HG02981 (cell line): ENCODE data around the gene HID1.
"Not testable (repeated sequence)": the region's sequence is repeated elsewhere in the genome, so short reads cannot be mapped to it uniquely, and the experiment has no call there.

Experiments used
- ATAC-seq: cut with Tn5 transposase; IDR thresholded peaks from one replicate; pipeline ENCODE4 v1.9.1; 2021; ENCODE audit warnings: mild to moderate bottlenecking, moderate library complexity; ENCODE audit not compliant: unreplicated experiment

Gene HID1

GRCh38 chr17:74972107-74972972 is at the start of gene HID1:
HID1 (minus strand) TSS chr17:74972759; CDS start chr17:74972656, 103 bp downstream.
- no peak for ATAC-seq

DNA sequence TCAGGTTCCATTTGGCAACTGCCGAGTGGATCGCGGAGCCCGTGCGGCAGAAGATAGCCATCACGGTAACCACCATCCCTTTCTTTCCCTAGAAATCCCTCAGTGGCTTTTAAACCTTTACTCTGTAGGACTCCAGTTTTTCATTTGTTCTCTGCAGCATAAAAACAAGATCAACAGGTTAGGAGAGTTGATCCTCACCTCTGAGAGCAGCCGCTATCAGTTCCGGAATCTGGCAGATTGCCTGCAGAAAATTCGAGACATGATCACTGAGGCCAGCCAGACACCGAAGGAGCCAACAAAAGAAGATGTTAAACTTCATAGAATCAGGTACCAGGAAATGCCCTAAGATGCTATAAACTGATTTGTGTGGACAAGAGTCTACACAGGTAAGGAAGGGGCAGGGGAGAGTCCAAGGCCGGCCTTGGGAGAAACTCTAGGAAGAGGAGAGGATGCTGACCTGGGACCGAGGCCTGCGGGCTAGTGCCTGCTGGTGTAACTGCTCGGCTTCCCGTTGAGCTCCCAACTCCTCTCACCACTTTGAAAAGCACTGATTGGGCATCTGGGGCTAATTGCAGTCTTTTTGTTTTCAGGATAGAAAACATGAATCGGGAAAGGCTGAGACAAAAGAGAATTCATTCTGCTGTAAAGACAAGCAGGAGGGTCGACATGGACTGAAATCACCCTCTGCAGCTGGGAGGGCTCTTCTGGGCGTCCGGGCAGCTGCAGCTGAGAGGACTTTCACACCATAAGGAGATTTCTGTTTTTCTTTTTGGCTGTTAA is 48.0 kb upstream of the HID1 start:
- no peak for ATAC-seq

DNA sequence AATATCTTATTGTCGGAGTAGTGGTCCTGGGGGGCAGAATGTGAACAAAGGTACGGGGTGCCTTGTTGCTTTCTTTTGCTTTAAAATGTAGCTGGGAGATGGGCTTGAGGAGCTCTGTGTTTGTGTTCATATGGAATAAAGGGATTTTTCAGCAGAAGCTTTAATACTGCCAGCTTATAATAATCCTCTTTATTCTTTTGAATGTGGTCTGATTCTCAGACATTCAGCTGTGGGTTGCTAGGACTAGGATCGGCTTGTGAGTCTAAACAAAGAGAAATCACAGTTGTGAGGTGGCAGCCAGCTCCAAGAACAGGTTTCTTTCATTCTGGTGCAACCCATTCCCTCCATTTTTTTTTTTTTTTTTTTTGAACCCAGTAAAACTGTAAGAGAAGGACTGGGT is 47.2 kb upstream of the HID1 start:
- ATAC-seq = no peak

DNA sequence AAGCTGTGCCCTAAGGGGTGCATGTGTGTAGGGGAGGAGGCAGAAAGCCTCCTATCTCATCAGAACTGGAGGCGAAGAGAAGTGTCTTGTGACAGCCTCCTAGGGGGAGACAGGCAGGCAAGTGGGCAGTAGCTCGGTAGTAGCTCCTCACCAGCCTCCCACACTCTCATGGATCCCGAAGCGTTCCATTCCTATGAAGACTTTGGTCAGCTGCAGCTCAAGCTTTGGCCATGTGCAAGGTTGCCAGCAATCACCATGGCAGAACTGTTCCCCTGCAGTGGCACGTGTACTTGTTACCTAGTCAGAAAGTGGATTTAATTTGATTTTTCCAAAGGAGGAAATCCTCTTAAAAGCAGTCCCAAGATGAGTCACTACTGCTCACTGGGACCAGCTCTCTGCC is 46.6 kb upstream of the HID1 start:
- no peak for ATAC-seq

DNA sequence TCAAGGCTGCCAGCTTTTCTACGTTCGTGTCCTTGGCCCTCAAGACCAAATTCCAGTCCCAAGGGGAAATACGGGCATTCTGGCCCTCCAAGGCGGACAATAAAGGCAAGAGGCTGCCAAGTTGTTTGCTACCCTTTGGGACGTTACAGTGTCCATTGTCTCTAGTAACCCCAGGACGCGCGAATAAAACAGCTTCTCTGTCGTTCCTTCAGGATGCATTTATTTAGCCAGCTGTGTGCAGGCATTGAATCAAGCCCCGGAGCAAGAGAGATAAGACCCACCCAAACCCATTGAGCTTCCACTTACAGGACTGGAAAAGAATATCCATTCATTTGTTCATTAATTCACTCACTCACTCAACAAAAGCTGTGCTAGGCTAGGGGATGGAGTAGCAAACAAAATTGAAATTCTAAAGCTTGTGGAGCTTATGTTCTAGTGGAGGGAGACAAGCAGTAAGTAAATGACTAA is 40.6 kb upstream of the HID1 start:
- no peak for ATAC-seq

DNA sequence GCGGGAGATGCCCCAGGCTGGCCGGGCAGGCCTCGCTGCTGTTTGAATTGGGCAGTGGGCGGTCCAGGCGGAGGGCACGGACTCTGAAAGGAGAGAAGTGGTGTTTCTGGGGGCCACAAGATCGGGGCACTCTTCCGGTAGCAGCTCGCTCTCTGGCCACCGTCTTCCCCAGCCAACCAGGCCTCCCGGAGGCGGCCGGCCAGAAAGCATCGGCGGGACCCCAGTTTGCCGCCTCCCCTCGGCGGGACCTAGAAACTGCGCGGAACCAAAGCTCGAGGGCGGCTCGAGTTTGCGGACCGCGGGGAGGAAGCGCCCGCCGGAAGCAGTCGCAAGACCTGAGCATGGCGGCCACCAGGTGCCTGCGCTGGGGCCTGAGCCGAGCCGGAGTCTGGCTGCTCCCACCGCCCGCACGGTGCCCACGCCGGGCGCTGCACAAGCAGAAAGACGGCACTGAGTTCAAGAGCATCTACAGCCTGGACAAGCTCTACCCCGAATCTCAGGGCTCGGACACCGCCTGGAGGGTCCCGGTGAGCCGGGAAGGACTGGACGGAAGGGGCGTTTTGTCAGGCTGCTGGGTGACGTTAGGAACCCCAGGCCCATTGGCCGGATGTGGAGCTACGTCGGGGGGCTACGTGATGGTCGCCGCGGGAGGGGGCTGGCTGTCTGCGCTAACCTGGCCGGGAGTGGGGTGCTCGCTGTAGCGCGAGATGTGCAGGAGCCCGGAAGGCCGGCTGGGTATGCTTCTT is 40.0 kb upstream of the HID1 start, which contains the start of gene MRPL58:
TSS of gene MRPL58 (plus strand) at position 325 of the 746 bp plus-strand sequence. CDS start at position 342, 17 bp downstream.
- ATAC-seq = peak; percentile 81

DNA sequence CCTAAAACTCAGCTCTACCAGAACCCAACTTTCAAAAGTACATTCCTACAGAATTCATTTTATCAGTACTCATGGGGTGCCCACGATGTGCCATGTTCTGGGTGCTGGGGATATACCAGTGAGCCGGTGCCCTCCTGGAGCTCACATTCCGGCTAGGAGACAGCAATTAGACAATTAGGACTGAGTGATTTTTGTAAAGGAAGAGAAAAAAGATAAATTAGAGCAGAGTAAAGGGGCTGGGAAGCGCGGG is 39.5 kb upstream of the HID1 start:
- no peak for ATAC-seq

DNA sequence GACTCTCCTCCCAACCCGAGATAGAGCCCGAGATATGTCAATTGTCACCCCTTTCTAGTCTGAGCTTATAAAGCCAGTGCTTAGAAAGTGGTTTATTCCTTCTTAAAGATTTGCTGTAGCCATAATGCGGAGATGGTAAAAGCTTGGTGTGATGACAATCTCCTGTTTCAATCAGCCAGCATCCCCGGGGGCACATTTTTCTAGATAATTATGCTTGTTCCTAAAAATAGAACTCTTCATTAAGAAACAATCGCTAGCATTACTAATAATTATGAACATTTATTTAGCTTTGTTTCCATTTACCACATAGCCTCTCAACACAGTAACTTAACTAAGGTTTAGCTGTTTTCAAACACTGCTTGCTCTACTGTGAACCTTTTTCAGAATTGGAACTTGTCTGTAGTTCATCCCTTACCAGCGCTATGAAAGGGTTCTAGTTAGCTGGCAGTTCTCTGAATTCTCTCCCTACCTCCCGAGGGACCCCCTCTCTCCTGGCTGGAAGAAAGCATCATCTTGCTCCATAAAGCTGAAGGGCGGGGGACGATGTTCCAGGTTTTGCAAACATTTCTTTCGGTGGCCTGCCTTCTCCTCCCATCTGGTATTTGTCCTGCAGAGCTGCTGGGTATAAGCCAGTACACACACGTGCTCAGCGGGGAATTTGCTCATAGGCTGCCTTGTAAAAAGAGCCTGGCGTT is 39.0 kb upstream of the HID1 start:
- ATAC-seq = no peak

DNA sequence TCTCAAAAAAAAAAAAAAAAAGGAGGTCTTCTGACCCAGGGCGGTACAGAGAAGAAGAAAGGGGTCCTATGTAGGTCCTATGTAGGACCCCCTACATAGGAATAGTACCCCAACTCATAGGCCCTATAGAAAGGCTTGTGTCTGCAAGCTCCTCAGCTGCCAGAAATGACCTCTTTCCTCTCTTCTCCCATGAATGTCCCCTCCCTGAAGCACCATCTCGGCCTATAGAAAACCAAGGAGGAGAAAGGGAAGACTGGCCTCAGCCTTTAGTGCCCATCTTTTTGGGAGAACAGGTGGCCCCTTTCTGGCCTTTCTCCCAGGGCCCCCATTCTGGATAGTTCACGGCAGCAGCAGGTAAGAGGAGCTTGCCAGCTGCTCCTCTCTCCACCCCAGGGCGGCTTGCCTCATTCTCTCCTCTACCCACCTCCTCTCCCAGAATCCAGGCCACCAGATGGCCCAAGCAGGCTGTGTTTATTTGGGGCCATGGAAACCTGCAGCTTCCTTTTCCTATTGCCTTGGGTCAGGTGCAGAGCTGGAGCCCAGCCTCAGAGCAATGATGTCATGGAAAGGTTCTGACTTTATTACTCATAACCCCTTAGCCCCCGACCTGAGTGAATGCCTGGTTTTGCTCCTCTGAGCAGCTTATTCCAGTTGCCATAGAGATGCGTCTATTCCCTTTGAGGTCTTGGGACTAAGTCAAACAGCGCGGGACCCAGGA is 38.3 kb upstream of the HID1 start:
- ATAC-seq = no peak

DNA sequence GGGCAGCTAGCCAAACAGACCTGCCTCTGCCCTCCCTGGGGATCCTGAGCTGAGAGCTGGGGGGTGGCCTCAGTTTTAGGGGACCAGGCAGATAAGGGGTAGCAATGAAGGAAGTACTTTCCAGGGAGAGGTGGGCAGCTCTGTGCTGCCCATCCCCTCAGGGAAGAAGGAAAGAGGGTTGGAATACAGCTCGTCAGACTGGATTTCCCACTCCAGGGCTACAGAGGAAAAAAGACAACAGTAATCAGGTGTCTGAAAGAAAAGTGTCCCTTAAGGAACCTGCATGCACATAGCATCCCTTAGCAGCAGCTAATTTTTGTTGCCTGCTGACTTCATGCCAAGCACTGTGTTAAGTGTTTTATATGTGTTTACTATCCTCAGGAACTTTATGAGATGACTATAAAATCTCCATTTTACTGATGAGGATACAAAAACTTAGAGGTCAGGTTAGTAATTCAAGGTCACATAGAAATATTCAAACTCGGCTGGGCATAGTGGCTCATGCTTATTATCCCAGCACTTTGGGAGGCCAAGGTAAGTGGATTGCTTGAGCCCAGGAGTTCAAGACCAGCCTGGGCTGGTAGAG is 36.7 kb upstream of the HID1 start:
- no peak for ATAC-seq

GRCh38 chr17:75008373-75008772 is 35.8 kb upstream of the HID1 start:
- no peak for ATAC-seq

GRCh38 chr17:75006653-75007052 is 34.1 kb upstream of the HID1 start:
- no peak for ATAC-seq

GRCh38 chr17:75006084-75006483 is 33.5 kb upstream of the HID1 start:
- ATAC-seq = not testable (repeated sequence)

GRCh38 chr17:75005291-75005690 is 32.7 kb upstream of the HID1 start:
- ATAC-seq = no peak

- no peak for ATAC-seq
Observed at GRCh38 chr17:75004371-75004770, 31.8 kb upstream of the HID1 start.

GRCh38 chr17:75003957-75004355 is 31.4 kb upstream of the HID1 start:
- ATAC-seq = no peak

- no peak for ATAC-seq
Observed at GRCh38 chr17:75003070-75003956, 30.8 kb upstream of the HID1 start.

GRCh38 chr17:75001915-75002843 is 29.6 kb upstream of the HID1 start:
- no peak for ATAC-seq
